ENCODE data around the gene RMRP. TPM values are rescaled to one million over a fixed set of nuclear protein-coding genes. Genes with fewer than 3 reads are reported as not detected.
A peak's percentile ranks its signal among the peaks of the same experiment; 100 is the strongest.

The RMRP gene
- polyA plus RNA-seq, 1 donor, result not detected

GRCh38 chr9:35687306-35687705, 29.5 kb upstream of the RMRP start:
- WGBS (ENCODE audit: insufficient coverage, low lambda C conversion rate), result no CpG with 5 or more reads among the region's 2 CpGs
- Histone ChIP-seq H3K36me3 (ENCODE audit: control insufficient read depth, insufficient read depth, low read length) (peaks cover 33% of the 10 kb centered on the region), H3K4me3 (ENCODE audit: low read length) (peak overlapping the region; percentile 3)

GRCh38 chr9:35686222-35687203, 28.7 kb upstream of the RMRP start:
- H3K36me3 ChIP-seq (ENCODE audit: control insufficient read depth, insufficient read depth, low read length), result peaks cover 38% of the 10 kb centered on the region
- peak overlapping the region; percentile 13 for H3K4me3 ChIP-seq (ENCODE audit: low read length)
- no peak overlapping the region for H3K27ac ChIP-seq (ENCODE audit: low read length)
- no peak for DNase-seq
- H3K27me3 ChIP-seq (ENCODE audit: control insufficient read depth, insufficient read depth, low read length), result peaks cover 2% of the 10 kb centered on the region
- H3K9me3 ChIP-seq (ENCODE audit: control insufficient read depth, low read depth, low read length), result peaks cover 9% of the 10 kb centered on the region
- 100% methylated on average over 1 of the region's 11 CpGs for WGBS (ENCODE audit: insufficient coverage, low lambda C conversion rate)
- peaks cover 17% of the 10 kb centered on the region for H3K4me1 ChIP-seq (ENCODE audit: control insufficient read depth, insufficient read depth, low read length)

More at GRCh38 chr9:35687306-35687705, 29.5 kb upstream of the RMRP start:
- DNase-seq, result no peak
- Histone ChIP-seq H3K9me3 (ENCODE audit: control insufficient read depth, low read depth, low read length) (peaks cover 9% of the 10 kb centered on the region), H3K27ac (ENCODE audit: low read length) (peak overlapping the region; percentile 8), H3K4me1 (ENCODE audit: control insufficient read depth, insufficient read depth, low read length) (peaks cover 17% of the 10 kb centered on the region), H3K27me3 (ENCODE audit: control insufficient read depth, insufficient read depth, low read length) (peaks cover 2% of the 10 kb centered on the region)

- H3K4me3 ChIP-seq (ENCODE audit: low read length), result no peak overlapping the region
- H3K4me1 ChIP-seq (ENCODE audit: control insufficient read depth, insufficient read depth, low read length), result peaks cover 13% of the 10 kb centered on the region
- peaks cover 38% of the 10 kb centered on the region for H3K36me3 ChIP-seq (ENCODE audit: control insufficient read depth, insufficient read depth, low read length)
- no peak for DNase-seq
- WGBS (ENCODE audit: insufficient coverage, low lambda C conversion rate), result no CpG with 5 or more reads among the region's 13 CpGs
- no peak overlapping the region for H3K27ac ChIP-seq (ENCODE audit: low read length)
- peaks cover 9% of the 10 kb centered on the region for H3K9me3 ChIP-seq (ENCODE audit: control insufficient read depth, low read depth, low read length)
- peaks cover 2% of the 10 kb centered on the region for H3K27me3 ChIP-seq (ENCODE audit: control insufficient read depth, insufficient read depth, low read length)
These were observed 27.7 kb upstream of the RMRP start for GRCh38 chr9:35685506-35685905.

GRCh38 chr9:35684921-35685320, 27.1 kb upstream of the RMRP start:
- no peak for DNase-seq
- Histone ChIP-seq H3K4me3 (ENCODE audit: low read length) (no peak overlapping the region), H3K27me3 (ENCODE audit: control insufficient read depth, insufficient read depth, low read length) (no peaks in the 10 kb centered on the region), H3K4me1 (ENCODE audit: control insufficient read depth, insufficient read depth, low read length) (peaks cover 10% of the 10 kb centered on the region), H3K36me3 (ENCODE audit: control insufficient read depth, insufficient read depth, low read length) (peaks cover 38% of the 10 kb centered on the region), H3K9me3 (ENCODE audit: control insufficient read depth, low read depth, low read length) (peaks cover 9% of the 10 kb centered on the region), H3K27ac (ENCODE audit: low read length) (no peak overlapping the region)
- WGBS (ENCODE audit: insufficient coverage, low lambda C conversion rate), result no CpG with 5 or more reads among the region's 10 CpGs

GRCh38 chr9:35683323-35683722, 25.5 kb upstream of the RMRP start:
- Histone ChIP-seq H3K36me3 (ENCODE audit: control insufficient read depth, insufficient read depth, low read length) (peaks cover 38% of the 10 kb centered on the region), H3K27me3 (ENCODE audit: control insufficient read depth, insufficient read depth, low read length) (no peaks in the 10 kb centered on the region), H3K27ac (ENCODE audit: low read length) (no peak overlapping the region), H3K4me1 (ENCODE audit: control insufficient read depth, insufficient read depth, low read length) (peaks cover 2% of the 10 kb centered on the region), H3K9me3 (ENCODE audit: control insufficient read depth, low read depth, low read length) (peaks cover 6% of the 10 kb centered on the region), H3K4me3 (ENCODE audit: low read length) (no peak overlapping the region)
- DNase-seq, result no peak
- no CpG with 5 or more reads among the region's 2 CpGs for WGBS (ENCODE audit: insufficient coverage, low lambda C conversion rate)

- no CpG with 5 or more reads among the region's 10 CpGs for WGBS (ENCODE audit: insufficient coverage, low lambda C conversion rate)
- Histone ChIP-seq H3K27me3 (ENCODE audit: control insufficient read depth, insufficient read depth, low read length) (no peaks in the 10 kb centered on the region), H3K36me3 (ENCODE audit: control insufficient read depth, insufficient read depth, low read length) (peaks cover 38% of the 10 kb centered on the region), H3K9me3 (ENCODE audit: control insufficient read depth, low read depth, low read length) (peaks cover 6% of the 10 kb centered on the region), H3K4me3 (ENCODE audit: low read length) (no peak overlapping the region), H3K27ac (ENCODE audit: low read length) (no peak overlapping the region), H3K4me1 (ENCODE audit: control insufficient read depth, insufficient read depth, low read length) (no peaks in the 10 kb centered on the region)
- DNase-seq, result no peak
These were observed 24.9 kb upstream of the RMRP start for GRCh38 chr9:35682520-35683315.

- peaks cover 38% of the 10 kb centered on the region for H3K36me3 ChIP-seq (ENCODE audit: control insufficient read depth, insufficient read depth, low read length)
These were observed 24.2 kb upstream of the RMRP start for GRCh38 chr9:35682051-35682450.

GRCh38 chr9:35681341-35682002, 23.7 kb upstream of the RMRP start:
- no peak for DNase-seq
- Histone ChIP-seq H3K9me3 (ENCODE audit: control insufficient read depth, low read depth, low read length) (peaks cover 6% of the 10 kb centered on the region), H3K27me3 (ENCODE audit: control insufficient read depth, insufficient read depth, low read length) (peaks cover under 1% of the 10 kb centered on the region), H3K4me3 (ENCODE audit: low read length) (no peak overlapping the region), H3K4me1 (ENCODE audit: control insufficient read depth, insufficient read depth, low read length) (peaks cover under 1% of the 10 kb centered on the region), H3K36me3 (ENCODE audit: control insufficient read depth, insufficient read depth, low read length) (peaks cover 35% of the 10 kb centered on the region), H3K27ac (ENCODE audit: low read length) (no peak overlapping the region)
- no CpG with 5 or more reads among the region's 3 CpGs for WGBS (ENCODE audit: insufficient coverage, low lambda C conversion rate)

More at GRCh38 chr9:35682051-35682450, 24.2 kb upstream of the RMRP start:
- no peak overlapping the region for H3K4me3 ChIP-seq (ENCODE audit: low read length)
- no peak overlapping the region for H3K27ac ChIP-seq (ENCODE audit: low read length)
- no peaks in the 10 kb centered on the region for H3K27me3 ChIP-seq (ENCODE audit: control insufficient read depth, insufficient read depth, low read length)
- peaks cover 6% of the 10 kb centered on the region for H3K9me3 ChIP-seq (ENCODE audit: control insufficient read depth, low read depth, low read length)
- WGBS (ENCODE audit: insufficient coverage, low lambda C conversion rate), result no CpG with 5 or more reads among the region's 6 CpGs
- no peak for DNase-seq
- no peaks in the 10 kb centered on the region for H3K4me1 ChIP-seq (ENCODE audit: control insufficient read depth, insufficient read depth, low read length)

- peaks cover 9% of the 10 kb centered on the region for H3K4me1 ChIP-seq (ENCODE audit: control insufficient read depth, insufficient read depth, low read length)
- WGBS (ENCODE audit: insufficient coverage, low lambda C conversion rate), result no CpG with 5 or more reads among the region's 15 CpGs
- no peak overlapping the region for H3K27ac ChIP-seq (ENCODE audit: low read length)
- peaks cover 4% of the 10 kb centered on the region for H3K9me3 ChIP-seq (ENCODE audit: control insufficient read depth, low read depth, low read length)
- peaks cover 7% of the 10 kb centered on the region for H3K27me3 ChIP-seq (ENCODE audit: control insufficient read depth, insufficient read depth, low read length)
- no peak overlapping the region for H3K4me3 ChIP-seq (ENCODE audit: low read length)
- no peak for DNase-seq
- peaks cover 32% of the 10 kb centered on the region for H3K36me3 ChIP-seq (ENCODE audit: control insufficient read depth, insufficient read depth, low read length)
These were observed 22.7 kb upstream of the RMRP start for GRCh38 chr9:35680331-35681105.
